ENCODE results near the gene CFAP54.
A peak's percentile ranks its signal among the peaks of the same experiment; 100 is the strongest.

The CFAP54 gene

GRCh38 chr12:96516472-96517430, 27.4 kb downstream of the CFAP54 start:
- Mint-ChIP-seq H3K9me3 (no peaks in the 10 kb centered on the region), H3K4me1 (ENCODE audit: low read depth) (peaks cover 16% of the 10 kb centered on the region), H3K27ac (peak overlapping the region; percentile 71), H3K36me3 (ENCODE audit: low read depth) (no peaks in the 10 kb centered on the region), H3K27me3 (ENCODE audit: low read depth) (no peaks in the 10 kb centered on the region), H3K4me3 (peak overlapping the region; percentile 50)

GRCh38 chr12:96520767-96521166, 31.4 kb downstream of the CFAP54 start:
- Mint-ChIP-seq H3K9me3 (no peaks in the 10 kb centered on the region), H3K4me3 (no peak overlapping the region)

GRCh38 chr12:96521895-96522682, 32.7 kb downstream of the CFAP54 start:
- Mint-ChIP-seq H3K9me3 (peaks cover 4% of the 10 kb centered on the region), H3K4me3 (no peak overlapping the region)

More at GRCh38 chr12:96520767-96521166, 31.4 kb downstream of the CFAP54 start:
- peaks cover 16% of the 10 kb centered on the region for H3K4me1 Mint-ChIP-seq (ENCODE audit: low read depth)
- no peaks in the 10 kb centered on the region for H3K36me3 Mint-ChIP-seq (ENCODE audit: low read depth)
- peaks cover 4% of the 10 kb centered on the region for H3K27me3 Mint-ChIP-seq (ENCODE audit: low read depth)
- H3K27ac Mint-ChIP-seq = no peak overlapping the region

GRCh38 chr12:96522690-96523089, 33.3 kb downstream of the CFAP54 start:
- H3K27me3 Mint-ChIP-seq (ENCODE audit: low read depth) = peaks cover 8% of the 10 kb centered on the region
- H3K36me3 Mint-ChIP-seq (ENCODE audit: low read depth) = peaks cover 3% of the 10 kb centered on the region
- H3K9me3 Mint-ChIP-seq = peaks cover 4% of the 10 kb centered on the region
- H3K4me1 Mint-ChIP-seq (ENCODE audit: low read depth) = peaks cover 7% of the 10 kb centered on the region
- no peak overlapping the region for H3K4me3 Mint-ChIP-seq
- H3K27ac Mint-ChIP-seq = no peak overlapping the region

More at GRCh38 chr12:96521895-96522682, 32.7 kb downstream of the CFAP54 start:
- Mint-ChIP-seq H3K4me1 (ENCODE audit: low read depth) (peaks cover 13% of the 10 kb centered on the region), H3K36me3 (ENCODE audit: low read depth) (peaks cover 3% of the 10 kb centered on the region), H3K27ac (no peak overlapping the region), H3K27me3 (ENCODE audit: low read depth) (peaks cover 8% of the 10 kb centered on the region)

- Mint-ChIP-seq H3K4me3 (no peak overlapping the region), H3K36me3 (ENCODE audit: low read depth) (peaks cover 3% of the 10 kb centered on the region), H3K27me3 (ENCODE audit: low read depth) (peaks cover 28% of the 10 kb centered on the region), H3K4me1 (ENCODE audit: low read depth) (peaks cover 5% of the 10 kb centered on the region), H3K27ac (no peak overlapping the region), H3K9me3 (peaks cover 4% of the 10 kb centered on the region)
Observed at GRCh38 chr12:96526110-96526509, 36.7 kb downstream of the CFAP54 start.

GRCh38 chr12:96529912-96530311, 40.5 kb downstream of the CFAP54 start:
- Mint-ChIP-seq H3K4me3 (no peak overlapping the region), H3K27me3 (ENCODE audit: low read depth) (peaks cover 41% of the 10 kb centered on the region), H3K36me3 (ENCODE audit: low read depth) (peaks cover 3% of the 10 kb centered on the region), H3K27ac (no peak overlapping the region), H3K9me3 (peaks cover 4% of the 10 kb centered on the region), H3K4me1 (ENCODE audit: low read depth) (peaks cover 5% of the 10 kb centered on the region)

GRCh38 chr12:96534339-96534738, 45.0 kb downstream of the CFAP54 start:
- H3K27ac Mint-ChIP-seq = no peak overlapping the region
- H3K36me3 Mint-ChIP-seq (ENCODE audit: low read depth) = no peaks in the 10 kb centered on the region
- peaks cover 28% of the 10 kb centered on the region for H3K27me3 Mint-ChIP-seq (ENCODE audit: low read depth)
- H3K9me3 Mint-ChIP-seq = no peaks in the 10 kb centered on the region
- no peaks in the 10 kb centered on the region for H3K4me1 Mint-ChIP-seq (ENCODE audit: low read depth)
- H3K4me3 Mint-ChIP-seq = no peak overlapping the region

- no peak overlapping the region for H3K4me3 Mint-ChIP-seq
- H3K27me3 Mint-ChIP-seq (ENCODE audit: low read depth) = peaks cover 19% of the 10 kb centered on the region
- no peaks in the 10 kb centered on the region for H3K9me3 Mint-ChIP-seq
- no peak overlapping the region for H3K27ac Mint-ChIP-seq
- no peaks in the 10 kb centered on the region for H3K4me1 Mint-ChIP-seq (ENCODE audit: low read depth)
- no peaks in the 10 kb centered on the region for H3K36me3 Mint-ChIP-seq (ENCODE audit: low read depth)
Observed at GRCh38 chr12:96548384-96548783, 59.0 kb downstream of the CFAP54 start.

GRCh38 chr12:96549341-96549740, 60.0 kb downstream of the CFAP54 start:
- Mint-ChIP-seq H3K9me3 (no peaks in the 10 kb centered on the region), H3K27me3 (ENCODE audit: low read depth) (peaks cover 24% of the 10 kb centered on the region), H3K36me3 (ENCODE audit: low read depth) (no peaks in the 10 kb centered on the region), H3K4me3 (no peak overlapping the region), H3K4me1 (ENCODE audit: low read depth) (no peaks in the 10 kb centered on the region), H3K27ac (no peak overlapping the region)

- Mint-ChIP-seq H3K36me3 (ENCODE audit: low read depth) (no peaks in the 10 kb centered on the region), H3K27me3 (ENCODE audit: low read depth) (peaks cover 13% of the 10 kb centered on the region), H3K9me3 (no peaks in the 10 kb centered on the region), H3K4me1 (ENCODE audit: low read depth) (peaks cover 12% of the 10 kb centered on the region), H3K4me3 (no peak overlapping the region), H3K27ac (no peak overlapping the region)
Observed at GRCh38 chr12:96570579-96570978, 81.2 kb downstream of the CFAP54 start.

GRCh38 chr12:96571101-96571862, 81.9 kb downstream of the CFAP54 start:
- Mint-ChIP-seq H3K27me3 (ENCODE audit: low read depth) (peaks cover 11% of the 10 kb centered on the region), H3K27ac (no peak overlapping the region), H3K36me3 (ENCODE audit: low read depth) (no peaks in the 10 kb centered on the region), H3K4me3 (peak overlapping the region; percentile 47), H3K9me3 (no peaks in the 10 kb centered on the region), H3K4me1 (ENCODE audit: low read depth) (peaks cover 12% of the 10 kb centered on the region)

GRCh38 chr12:96578526-96579125, 89.2 kb downstream of the CFAP54 start:
- H3K27me3 Mint-ChIP-seq (ENCODE audit: low read depth) = peaks cover 11% of the 10 kb centered on the region
- H3K4me1 Mint-ChIP-seq (ENCODE audit: low read depth) = no peaks in the 10 kb centered on the region
- H3K9me3 Mint-ChIP-seq = no peaks in the 10 kb centered on the region
- no peak overlapping the region for H3K27ac Mint-ChIP-seq
- no peak overlapping the region for H3K4me3 Mint-ChIP-seq
- H3K36me3 Mint-ChIP-seq (ENCODE audit: low read depth) = no peaks in the 10 kb centered on the region

GRCh38 chr12:96585977-96586376, 96.6 kb downstream of the CFAP54 start:
- Mint-ChIP-seq H3K27ac (no peak overlapping the region), H3K9me3 (no peaks in the 10 kb centered on the region), H3K36me3 (ENCODE audit: low read depth) (no peaks in the 10 kb centered on the region), H3K4me1 (ENCODE audit: low read depth) (no peaks in the 10 kb centered on the region), H3K4me3 (no peak overlapping the region), H3K27me3 (ENCODE audit: low read depth) (peaks cover 12% of the 10 kb centered on the region)

- H3K4me3 Mint-ChIP-seq = no peak overlapping the region
- peaks cover 12% of the 10 kb centered on the region for H3K27me3 Mint-ChIP-seq (ENCODE audit: low read depth)
- no peaks in the 10 kb centered on the region for H3K4me1 Mint-ChIP-seq (ENCODE audit: low read depth)
- no peak overlapping the region for H3K27ac Mint-ChIP-seq
- no peaks in the 10 kb centered on the region for H3K36me3 Mint-ChIP-seq (ENCODE audit: low read depth)
- H3K9me3 Mint-ChIP-seq = no peaks in the 10 kb centered on the region
Observed at GRCh38 chr12:96587691-96588090, 98.3 kb downstream of the CFAP54 start.

All from T-helper 1 cell treated with Interleukin-12 subunit alpha and Interleukin-12 subunit beta and Interleukin-4 antibody, amounts not matched to agents 30 μg/mL and 1 μg/mL, for 36 hours (primary cell).